Mucosa of rectum (tissue), 2 donors: ENCODE results near the gene BORCS5.
"Not testable (repeated sequence)": the region's sequence is repeated elsewhere in the genome, so short reads cannot be mapped to it uniquely, and the experiment has no call there.

Experiments used
- H3K27ac ChIP-seq, 2 donors: one replicate each; pipeline ENCODE4 v1.7.0; 2013; ENCODE audit warnings: inconsistent platforms in 2 of 2, low read depth in 2 of 2, low read length in 2 of 2
- H3K27me3 ChIP-seq, 2 donors: one replicate each; pipeline ENCODE4 v1.7.0; 2013; ENCODE audit warnings: low read length in 2 of 2; ENCODE audit not compliant: control insufficient read depth in 2 of 2, insufficient read depth in 2 of 2
- H3K36me3 ChIP-seq, 2 donors: one replicate each; pipeline ENCODE4 v1.7.0; 2013; ENCODE audit warnings: low read length in 2 of 2; ENCODE audit not compliant: control insufficient read depth in 2 of 2, insufficient read depth in 2 of 2
- H3K4me1 ChIP-seq, 2 donors: one replicate each; pipeline ENCODE4 v1.7.0; 2013; ENCODE audit warnings: low read length in 2 of 2, mild to moderate bottlenecking in 1 of 2; ENCODE audit not compliant: control insufficient read depth in 2 of 2, insufficient read depth in 2 of 2
- H3K4me3 ChIP-seq, 2 donors: one replicate each; pipeline ENCODE4 v1.7.0; 2013; ENCODE audit warnings: low read length in 2 of 2
- H3K9ac ChIP-seq, 2 donors: one replicate each; pipeline ENCODE4 v1.7.0; 2013; ENCODE audit warnings: low read length in 2 of 2, low read depth in 1 of 2, mild to moderate bottlenecking in 1 of 2
- H3K9me3 ChIP-seq, 2 donors: one replicate each; pipeline ENCODE4 v1.7.0; 2013; ENCODE audit warnings: low read length in 2 of 2; ENCODE audit not compliant: control insufficient read depth in 2 of 2
- donor health status: healthy.
- donor health status: Normal muscosa, but diverticular disease.

Gene BORCS5

GRCh38 chr12:12356896-12357718, at the start of gene BORCS5:
BORCS5 (plus strand) TSS chr12:12357078; CDS start chr12:12357452, 374 bp downstream.
- Histone ChIP-seq H3K27ac (peak within 1 kb of the TSS; percentile 96 to 98), H3K27me3 (no peaks in the 10 kb centered on the region), H3K9ac (peak within 1 kb of the TSS; percentile 94 to 98), H3K4me3 (peak within 1 kb of the TSS; percentile 86 to 89), H3K36me3 (no peaks in the 10 kb centered on the region), H3K4me1 (peaks cover 13 to 15% of the 10 kb centered on the region in 2 donors), H3K9me3 (no peaks in the 10 kb centered on the region)

GRCh38 chr12:12310695-12311094, 46.2 kb upstream of the BORCS5 start:
- peaks cover 16% of the 10 kb centered on the region in 2 donors for H3K4me1 ChIP-seq
- H3K36me3 ChIP-seq, H3K9ac ChIP-seq, H3K27me3 ChIP-seq, H3K9me3 ChIP-seq, H3K4me3 ChIP-seq, H3K27ac ChIP-seq: not testable (repeated sequence)

GRCh38 chr12:12315838-12316237, 41.0 kb upstream of the BORCS5 start:
- peaks cover 11 to 15% of the 10 kb centered on the region in 2 donors for H3K4me1 ChIP-seq
- H3K9ac ChIP-seq = no peak overlapping the region
- H3K9me3 ChIP-seq = no peaks in the 10 kb centered on the region
- H3K4me3 ChIP-seq = no peak overlapping the region
- no peak overlapping the region for H3K27ac ChIP-seq
- H3K36me3 ChIP-seq = no peaks in the 10 kb centered on the region
- H3K27me3 ChIP-seq = no peaks in the 10 kb centered on the region

- Histone ChIP-seq H3K9ac (no peak overlapping the region), H3K27ac (peak overlapping the region in 1 of 2 donors; percentile 27), H3K4me1 (peaks cover 11% of the 10 kb centered on the region in 2 donors), H3K4me3 (peak overlapping the region in 1 of 2 donors; percentile 32), H3K27me3 (no peaks in the 10 kb centered on the region), H3K36me3 (no peaks in the 10 kb centered on the region), H3K9me3 (no peaks in the 10 kb centered on the region)
Observed at GRCh38 chr12:12319451-12320183, 37.3 kb upstream of the BORCS5 start.

DNA sequence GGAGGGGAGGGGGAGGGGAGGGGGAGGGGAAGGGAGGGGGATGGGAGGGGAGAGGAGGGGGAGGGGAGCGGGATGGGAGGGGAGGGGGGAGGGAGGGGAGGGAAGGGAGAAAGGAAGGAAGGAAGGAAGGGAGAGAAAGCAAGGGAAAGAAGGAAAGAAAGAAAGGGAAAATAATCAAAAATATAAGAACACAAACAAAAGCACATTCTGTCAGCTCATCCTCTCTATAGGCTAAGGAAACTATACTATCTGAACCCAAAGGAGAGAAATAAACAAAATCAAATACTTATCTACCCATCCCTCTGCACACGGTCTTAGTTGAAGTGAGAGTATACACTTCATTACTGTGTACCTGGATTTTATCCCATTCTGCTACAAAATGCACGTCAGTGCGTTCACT, 33.8 kb upstream of the BORCS5 start:
- Histone ChIP-seq H3K4me1 (peaks cover 7 to 11% of the 10 kb centered on the region in 2 donors), H3K9me3 (no peaks in the 10 kb centered on the region), H3K36me3 (no peaks in the 10 kb centered on the region), H3K27me3 (no peaks in the 10 kb centered on the region), H3K9ac (no peak overlapping the region), H3K4me3 (no peak overlapping the region), H3K27ac (no peak overlapping the region)

DNA sequence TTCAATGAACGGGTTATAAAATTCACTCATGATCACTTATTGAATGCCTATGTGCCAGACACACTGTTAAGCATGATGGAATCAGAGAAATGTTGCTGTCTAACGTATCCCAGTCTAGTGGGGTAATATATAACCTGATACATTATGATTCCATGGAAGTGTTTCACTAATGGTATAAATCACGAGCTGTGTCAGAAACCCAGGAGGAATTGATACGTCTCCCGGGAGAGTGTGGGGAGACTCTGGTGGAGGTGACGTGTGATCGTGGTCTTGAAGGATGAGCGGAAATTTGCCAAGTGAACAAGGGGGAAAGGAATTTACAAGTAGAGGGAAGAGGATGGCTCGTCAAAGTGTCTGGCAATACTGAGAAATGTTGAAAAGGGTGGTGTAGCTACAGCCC, 33.3 kb upstream of the BORCS5 start:
- H3K4me3 ChIP-seq = no peak overlapping the region
- peaks cover 7 to 11% of the 10 kb centered on the region in 2 donors for H3K4me1 ChIP-seq
- no peaks in the 10 kb centered on the region for H3K27me3 ChIP-seq
- H3K36me3 ChIP-seq = no peaks in the 10 kb centered on the region
- H3K9me3 ChIP-seq = no peaks in the 10 kb centered on the region
- no peak overlapping the region for H3K27ac ChIP-seq
- H3K9ac ChIP-seq = no peak overlapping the region

GRCh38 chr12:12326262-12326661, 30.6 kb upstream of the BORCS5 start:
- Histone ChIP-seq H3K9me3 (no peaks in the 10 kb centered on the region), H3K4me3 (no peak overlapping the region), H3K27ac (no peak overlapping the region), H3K4me1 (peaks cover under 1 to 2% of the 10 kb centered on the region in 2 donors), H3K9ac (no peak overlapping the region), H3K27me3 (no peaks in the 10 kb centered on the region), H3K36me3 (peaks cover 5 to 11% of the 10 kb centered on the region in 2 donors)

- Histone ChIP-seq H3K4me3 (no peak overlapping the region), H3K9ac (no peak overlapping the region), H3K9me3 (no peaks in the 10 kb centered on the region), H3K27ac (no peak overlapping the region), H3K4me1 (peaks cover 13 to 17% of the 10 kb centered on the region in 2 donors), H3K36me3 (peaks cover 5 to 11% of the 10 kb centered on the region in 2 donors), H3K27me3 (no peaks in the 10 kb centered on the region)
Observed at GRCh38 chr12:12327802-12328201, 29.1 kb upstream of the BORCS5 start.

GRCh38 chr12:12331244-12331771, 25.6 kb upstream of the BORCS5 start:
- Histone ChIP-seq H3K9me3 (no peaks in the 10 kb centered on the region), H3K9ac (no peak overlapping the region), H3K36me3 (peaks cover 5 to 15% of the 10 kb centered on the region in 2 donors), H3K27me3 (no peaks in the 10 kb centered on the region), H3K4me3 (no peak overlapping the region), H3K4me1 (peaks cover 21 to 35% of the 10 kb centered on the region in 2 donors), H3K27ac (peak overlapping the region; percentile 10 to 23)

DNA sequence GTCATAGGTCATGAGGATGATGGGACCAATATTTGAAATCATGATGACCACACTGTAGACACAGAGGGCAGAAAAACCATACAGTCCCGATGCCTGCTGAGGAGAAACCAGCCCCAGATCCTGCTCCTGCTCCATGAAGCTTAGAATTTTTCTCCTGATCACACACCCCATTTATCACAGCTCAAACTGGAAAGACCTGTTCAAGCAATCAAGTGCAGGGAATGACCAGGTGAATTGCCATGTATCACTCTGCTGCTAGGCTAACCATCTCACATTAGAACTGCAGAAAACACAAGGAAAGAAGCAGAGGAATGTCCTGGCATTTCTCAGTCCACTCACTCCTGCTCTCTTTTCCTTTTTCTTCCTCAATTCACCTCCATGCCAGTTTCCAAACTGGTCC, 25.0 kb upstream of the BORCS5 start:
- Histone ChIP-seq H3K9me3 (no peaks in the 10 kb centered on the region), H3K4me3 (peak overlapping the region; percentile 9 to 22), H3K4me1 (peaks cover 21 to 35% of the 10 kb centered on the region in 2 donors), H3K27ac (peak overlapping the region; percentile 61 to 63), H3K36me3 (peaks cover 5 to 15% of the 10 kb centered on the region in 2 donors), H3K9ac (no peak overlapping the region), H3K27me3 (no peaks in the 10 kb centered on the region)
